ENCODE data around the gene RNF224. TPM values are rescaled to one million over a fixed set of nuclear protein-coding genes. Genes with fewer than 3 reads are reported as not detected.

RNF224 gene
- total RNA-seq, 1 experiment from 2014 or later = 0.30 TPM

DNA sequence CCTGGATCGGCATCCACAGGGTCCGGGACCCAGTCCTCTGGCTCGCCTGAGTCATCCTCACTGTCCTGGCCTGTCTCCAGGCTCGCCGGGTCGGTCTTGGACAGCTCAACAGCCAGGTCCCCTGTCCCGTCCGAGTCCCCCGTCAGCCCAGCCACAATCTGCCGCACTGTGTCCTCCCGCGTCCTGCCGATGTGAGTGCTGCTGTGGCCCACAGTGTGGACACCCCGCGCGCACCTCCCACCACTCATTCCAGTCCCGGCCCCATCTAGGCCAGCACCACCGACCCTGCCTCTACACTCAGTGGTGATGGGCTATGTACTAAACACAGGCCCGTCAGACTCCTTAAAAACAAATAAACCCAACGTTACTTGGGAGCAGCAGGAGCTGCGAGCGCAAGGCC is 45.6 kb upstream of the RNF224 start:
- Histone ChIP-seq H3K36me3 (ENCODE audit: control insufficient read depth in 1 of 2, insufficient read depth in 2 of 2, low read length in 2 of 2) (peaks cover 0 to 12% of the 10 kb centered on the region in 2 experiments; a peak in 2 of 4 replicates), H3K4me2 (ENCODE audit: low read length) (no peak overlapping the region), H3K4me1 (ENCODE audit: control insufficient read depth in 1 of 2, insufficient read depth in 2 of 2, low read length in 2 of 2) (peaks cover 0 to 17% of the 10 kb centered on the region in 2 experiments; a peak in 2 of 4 replicates), H3K9me3 (ENCODE audit: control insufficient read depth in 1 of 2, insufficient read depth in 1 of 2, low read depth in 1 of 2, low read length in 2 of 2) (no peaks in the 10 kb centered on the region), H3K9ac (ENCODE audit: low read length) (no peak overlapping the region), H3K27ac (ENCODE audit: low read depth, low read length) (no peak overlapping the region), H3K79me2 (ENCODE audit: insufficient read depth, low read length) (peaks cover 13% of the 10 kb centered on the region; the same call in 1 of the 2 replicates), H3K9me2 (ENCODE audit: insufficient read depth) (no peaks in the 10 kb centered on the region), H3K4me3 (replicated peaks in 1 of 2; ENCODE audit: low read depth in 1 of 2, low read length in 2 of 2) (no peak overlapping the region), H3K27me3 (ENCODE audit: insufficient read depth, low read length) (no peaks in the 10 kb centered on the region), H2AFZ (ENCODE audit: low read depth, low read length, poor library complexity, severe bottlenecking) (no peak overlapping the region), H4K20me1 (ENCODE audit: insufficient read depth) (no peaks in the 10 kb centered on the region)
- TF ChIP-seq EGR1 (IDR thresholded peaks at IDR 0.05; ENCODE audit: low read depth) (no peak), POLR2A (IDR thresholded peaks at IDR 0.05; ENCODE audit: borderline replicate concordance, extremely low read depth, insufficient read depth, insufficient read length) (no peak), SRF (IDR thresholded peaks at IDR 0.05; ENCODE audit: low read depth) (no peak)
- CTCF ChIA-PET = no interaction called here
- RAD21 ChIA-PET (ENCODE audit: low non-redundant PET in 1 of 2, low total read pairs in 2 of 2, uncharacterized antibody in 2 of 2, unreplicated experiment in 2 of 2) = no interaction called here
- no TSS peak for BruUV-seq (replicated peaks)
- intact Hi-C loops (cut with micrococcal nuclease) = no loop called here
- POLR2A ChIA-PET = no interaction called here
- DNase-seq (ENCODE audit: low read depth, low spot score) = no peak
- no peak for ATAC-seq

DNA sequence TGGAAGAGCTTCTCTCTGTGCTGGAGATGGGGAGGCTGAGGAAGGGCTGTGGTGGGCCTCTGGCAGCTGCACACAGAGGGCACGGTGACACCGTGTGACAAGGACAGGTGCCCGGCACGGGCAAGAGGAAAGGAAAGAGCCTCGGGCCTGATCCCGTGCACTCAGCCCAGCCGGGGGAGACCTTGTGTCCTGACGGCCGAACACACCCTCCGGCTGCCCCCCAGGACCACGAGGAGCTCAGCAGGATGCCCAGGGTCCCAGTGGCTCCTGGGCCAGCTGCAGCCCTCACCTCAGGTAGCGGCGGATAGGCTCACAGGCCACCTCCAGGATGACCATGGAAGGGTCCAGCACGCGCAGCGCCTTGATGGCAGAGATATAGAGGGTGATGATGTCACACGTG is 44.5 kb upstream of the RNF224 start:
- H3K4me2 ChIP-seq (ENCODE audit: low read length) = no peak overlapping the region
- H3K36me3 ChIP-seq (ENCODE audit: control insufficient read depth in 1 of 2, insufficient read depth in 2 of 2, low read length in 2 of 2) = peaks cover 0 to 21% of the 10 kb centered on the region in 2 experiments; a peak in 2 of 4 replicates
- H3K9me3 ChIP-seq (ENCODE audit: control insufficient read depth in 1 of 2, insufficient read depth in 1 of 2, low read depth in 1 of 2, low read length in 2 of 2) = no peaks in the 10 kb centered on the region
- no peak overlapping the region for H3K4me3 ChIP-seq (replicated peaks in 1 of 2; ENCODE audit: low read depth in 1 of 2, low read length in 2 of 2)
- no peaks in the 10 kb centered on the region for H4K20me1 ChIP-seq (ENCODE audit: insufficient read depth)
- H3K79me2 ChIP-seq (ENCODE audit: insufficient read depth, low read length) = peaks cover 25% of the 10 kb centered on the region
- TF ChIP-seq EGR1 (IDR thresholded peaks at IDR 0.05; ENCODE audit: low read depth) = no peak
- TF ChIP-seq ZNF274 (IDR thresholded peaks at IDR 0.05; ENCODE audit: low read depth, low read length) = no peak
- no peak for TF ChIP-seq ZFX (IDR thresholded peaks at IDR 0.05)
- no peak for TF ChIP-seq JUND (IDR thresholded peaks at IDR 0.05)
- RAD21 ChIA-PET (ENCODE audit: low non-redundant PET in 1 of 2, low total read pairs in 2 of 2, uncharacterized antibody in 2 of 2, unreplicated experiment in 2 of 2) = no interaction called here
- H3K4me1 ChIP-seq (ENCODE audit: control insufficient read depth in 1 of 2, insufficient read depth in 2 of 2, low read length in 2 of 2) = peaks cover 8 to 28% of the 10 kb centered on the region in 2 experiments; a peak in 3 of 4 replicates
- intact Hi-C loops (cut with micrococcal nuclease) = no loop called here
- CTCF ChIA-PET = no interaction called here
- no peak overlapping the region for H2AFZ ChIP-seq (ENCODE audit: low read depth, low read length, poor library complexity, severe bottlenecking)
- DNase-seq (ENCODE audit: low read depth, low spot score) = no peak
- BruUV-seq (replicated peaks) = no TSS peak
- POLR2A ChIA-PET = no interaction called here
- ATAC-seq = no peak
- no peak overlapping the region for H3K27ac ChIP-seq (ENCODE audit: low read depth, low read length)
- H3K9ac ChIP-seq (ENCODE audit: low read length) = no peak overlapping the region
- no peaks in the 10 kb centered on the region for H3K9me2 ChIP-seq (ENCODE audit: insufficient read depth)
- H3K27me3 ChIP-seq (ENCODE audit: insufficient read depth, low read length) = no peaks in the 10 kb centered on the region

Measured in HCT116 (cell line).